Activated CD4-positive, CD25-positive, alpha-beta regulatory T cell (primary cell): ENCODE results near the gene GIMAP2.
"Not testable (repeated sequence)": the region's sequence is repeated elsewhere in the genome, so short reads cannot be mapped to it uniquely, and the experiment has no call there.

Experiments used
- DNase-seq, 4 experiments: peaks; one replicate each; lab custom pipeline; 2025; lab: John Stamatoyannopoulos, UW

GIMAP2 gene

GRCh38 chr7:150685219-150686029, at the start of gene GIMAP2:
TSS of gene GIMAP2 (plus strand) at chr7:150685706. CDS start at chr7:150687060, 1,354 bp downstream.
- DNase-seq = no peak

DNA sequence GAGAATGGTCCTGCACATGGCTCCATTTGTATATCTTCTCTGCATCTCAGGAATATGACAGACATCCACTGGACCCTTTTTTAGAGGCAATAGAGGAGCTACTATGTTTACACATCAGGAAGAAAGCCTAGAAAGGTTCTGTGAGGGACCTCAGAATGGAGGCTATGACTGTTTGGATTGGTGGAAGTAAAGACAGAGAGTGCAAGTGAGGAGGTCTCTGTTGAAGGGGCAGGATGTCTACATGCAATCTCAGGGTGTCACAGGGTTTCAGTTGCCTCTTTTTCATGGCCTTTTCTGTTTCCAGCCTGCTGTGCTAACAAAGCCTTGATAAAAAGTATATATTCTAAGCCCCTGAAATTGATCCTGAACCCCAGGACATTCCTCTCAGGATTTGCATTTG, 43.7 kb upstream of the GIMAP2 start:
- DNase-seq = no peak

DNA sequence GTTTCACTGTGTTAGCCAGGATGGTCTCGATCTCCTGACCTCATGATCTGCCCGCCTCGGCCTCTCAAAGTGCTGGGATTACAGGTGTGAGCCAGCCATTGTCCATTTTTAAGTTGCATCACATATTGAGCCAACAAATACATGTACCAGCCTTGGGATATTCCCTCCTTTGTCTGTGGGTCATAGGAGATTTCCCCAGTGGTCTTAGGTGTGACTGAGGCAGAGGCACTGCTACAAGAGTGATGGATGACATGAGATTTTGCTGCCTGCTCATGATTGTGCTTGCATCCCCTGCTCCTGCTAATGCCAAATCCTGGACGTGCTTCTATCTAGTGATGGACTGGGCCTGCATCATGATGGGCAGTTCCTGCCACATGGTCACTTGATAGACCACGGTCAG, 42.6 kb upstream of the GIMAP2 start:
- no peak for DNase-seq

DNA sequence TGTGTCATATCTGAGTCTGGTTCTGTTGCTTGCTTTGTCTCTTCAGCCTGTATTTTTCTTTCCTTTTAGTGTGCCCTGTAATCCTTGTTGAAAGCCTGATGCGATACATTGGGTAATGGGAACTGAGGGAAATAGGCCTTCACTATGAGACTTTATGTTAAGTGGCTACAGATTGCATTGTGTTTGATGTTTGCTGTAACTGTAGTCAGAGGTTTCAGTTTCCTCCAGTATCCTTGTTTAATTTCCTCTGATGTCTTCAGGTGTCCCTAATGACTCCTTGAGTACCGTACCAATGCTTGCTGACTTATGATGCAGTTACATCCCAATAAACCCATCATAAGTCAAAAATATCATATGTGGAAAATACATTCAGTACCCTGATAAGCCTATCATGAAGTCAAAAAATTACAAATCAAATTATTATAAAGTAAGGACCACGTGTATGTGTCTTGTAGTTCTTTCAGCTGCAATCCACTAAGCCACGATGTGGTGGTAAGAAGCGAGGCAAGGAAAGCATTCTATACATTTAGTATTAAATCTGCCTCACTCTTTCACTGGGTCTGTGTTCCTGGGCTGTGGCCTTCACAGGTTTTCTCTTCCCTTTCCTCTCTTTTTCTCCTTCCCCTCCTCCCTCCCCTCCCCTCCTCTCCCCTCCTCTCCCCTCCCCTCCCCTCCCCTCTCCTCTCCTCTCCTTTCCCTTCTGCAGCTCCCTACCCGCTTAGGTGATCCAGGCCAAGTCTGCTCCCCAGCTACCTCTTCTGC, 40.1 kb upstream of the GIMAP2 start:
- DNase-seq = no peak

GRCh38 chr7:150648353-150649079, 37.0 kb upstream of the GIMAP2 start:
- DNase-seq = no peak

- no peak for DNase-seq
Measured at GRCh38 chr7:150649080-150649385, 36.5 kb upstream of the GIMAP2 start.

GRCh38 chr7:150654692-150655091, 30.8 kb upstream of the GIMAP2 start:
- no peak for DNase-seq

GRCh38 chr7:150656047-150656446, 29.5 kb upstream of the GIMAP2 start:
- DNase-seq = no peak

DNA sequence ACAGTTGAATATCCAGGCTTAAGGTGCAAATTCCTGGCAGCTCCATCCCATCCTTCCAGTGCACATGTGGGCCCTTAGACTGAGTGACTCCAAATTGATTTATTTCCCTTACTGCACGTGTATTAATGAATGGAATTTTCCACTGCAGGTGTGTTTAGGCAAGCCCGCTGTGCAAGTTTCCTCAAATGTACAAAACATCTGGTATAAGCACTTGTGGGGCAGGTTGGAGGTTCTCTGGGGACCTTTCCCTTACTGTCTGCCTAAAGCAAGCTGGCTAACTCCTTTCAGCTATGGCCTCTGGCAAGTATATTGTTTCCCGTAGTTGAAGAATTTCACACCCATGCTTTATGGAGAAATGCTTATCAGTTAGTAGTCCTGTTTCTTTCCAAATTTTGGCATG, 28.0 kb upstream of the GIMAP2 start:
- DNase-seq = no peak

DNA sequence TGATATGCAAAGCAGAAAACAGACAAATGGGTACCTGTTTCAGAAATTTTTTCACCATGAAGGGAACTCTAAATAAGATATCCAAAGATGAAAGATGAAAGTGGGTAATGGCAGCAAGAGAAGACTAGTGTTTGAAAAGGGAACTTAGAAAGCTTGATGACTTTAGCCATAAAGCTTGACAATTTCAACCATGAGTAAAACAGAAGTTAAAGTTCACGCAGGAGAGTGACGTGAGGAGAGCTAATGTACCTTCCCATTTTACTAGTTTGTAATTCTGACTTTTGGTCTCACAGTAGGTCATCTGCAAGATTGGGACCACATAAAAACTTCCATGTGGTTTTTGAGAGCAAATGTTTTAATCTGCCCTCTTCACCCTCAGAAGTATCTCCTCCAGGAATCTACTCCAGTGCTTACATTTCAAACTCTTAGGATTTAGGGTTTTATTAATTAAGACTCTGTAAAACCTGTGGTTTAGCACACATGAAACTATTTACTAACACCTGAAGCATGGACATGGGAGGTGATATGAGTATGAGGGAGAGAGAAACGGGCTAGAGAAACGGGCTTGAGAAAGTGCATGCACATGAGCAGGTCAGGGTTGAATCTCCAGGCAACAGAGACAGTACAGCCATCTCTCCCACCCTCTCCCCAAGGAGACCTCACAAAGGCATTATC, 24.4 kb upstream of the GIMAP2 start:
- DNase-seq = no peak

DNA sequence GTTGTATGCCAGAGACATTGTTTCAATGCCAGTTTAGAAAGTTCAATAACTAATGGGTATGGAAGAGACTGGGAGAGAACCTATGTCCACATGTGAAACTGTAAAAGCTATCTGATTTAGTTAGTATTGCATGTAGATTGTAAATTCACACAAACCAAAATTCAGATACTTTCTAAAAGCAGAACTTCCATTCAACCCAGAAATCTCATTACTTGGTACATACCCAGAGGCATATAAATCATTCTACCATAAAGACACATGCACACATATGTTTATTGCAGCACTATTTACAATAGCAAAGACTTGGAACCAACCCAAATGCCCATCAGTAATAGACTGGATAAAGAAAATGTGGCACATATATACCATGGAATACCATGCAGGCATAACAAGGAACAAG, 22.7 kb upstream of the GIMAP2 start:
- not testable (repeated sequence) for DNase-seq

- DNase-seq = no peak
Measured at GRCh38 chr7:150663802-150664494, 21.6 kb upstream of the GIMAP2 start.

DNA sequence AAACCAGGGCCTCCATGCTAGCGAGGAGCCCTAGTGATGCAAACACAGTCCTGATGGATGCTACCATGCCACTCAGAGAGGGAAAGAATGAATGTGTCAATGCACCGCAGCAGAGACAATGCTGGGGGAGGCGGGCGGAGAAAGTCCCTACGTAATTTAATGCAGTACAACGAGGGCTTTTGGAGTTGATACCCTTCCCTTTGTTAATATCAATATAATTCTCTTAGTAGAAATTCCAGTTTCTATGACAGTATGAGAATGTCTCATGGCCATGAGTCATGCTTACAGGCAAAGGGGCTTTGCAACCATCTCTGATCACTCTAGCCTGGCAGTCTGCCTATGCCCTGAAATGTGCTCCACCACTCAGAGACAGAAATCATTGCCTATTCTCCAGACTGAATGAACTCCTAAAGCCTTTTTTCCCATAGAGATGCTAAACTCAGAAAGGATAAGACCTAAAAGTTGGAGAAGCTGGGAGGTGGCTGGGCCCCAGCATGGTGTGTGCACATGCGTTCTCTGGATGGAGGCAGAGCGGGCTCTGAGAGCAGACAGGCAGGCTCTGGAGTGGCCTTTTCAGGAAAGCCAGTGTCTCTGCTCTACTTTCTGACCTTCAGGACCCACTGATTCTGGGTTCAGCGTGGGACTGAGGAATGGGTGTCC, 20.3 kb upstream of the GIMAP2 start:
- no peak for DNase-seq

- no peak for DNase-seq
Measured at GRCh38 chr7:150665896-150666295, 19.6 kb upstream of the GIMAP2 start.

GRCh38 chr7:150666412-150666811, 19.1 kb upstream of the GIMAP2 start:
- no peak for DNase-seq

- DNase-seq = peak in 1 of 4 experiments; percentile 13
Measured at GRCh38 chr7:150668472-150668911, 17.0 kb upstream of the GIMAP2 start.

- DNase-seq = no peak
Measured at GRCh38 chr7:150668977-150669376, 16.5 kb upstream of the GIMAP2 start.

- not testable (repeated sequence) for DNase-seq
Measured at GRCh38 chr7:150671798-150672585, 13.5 kb upstream of the GIMAP2 start.

DNA sequence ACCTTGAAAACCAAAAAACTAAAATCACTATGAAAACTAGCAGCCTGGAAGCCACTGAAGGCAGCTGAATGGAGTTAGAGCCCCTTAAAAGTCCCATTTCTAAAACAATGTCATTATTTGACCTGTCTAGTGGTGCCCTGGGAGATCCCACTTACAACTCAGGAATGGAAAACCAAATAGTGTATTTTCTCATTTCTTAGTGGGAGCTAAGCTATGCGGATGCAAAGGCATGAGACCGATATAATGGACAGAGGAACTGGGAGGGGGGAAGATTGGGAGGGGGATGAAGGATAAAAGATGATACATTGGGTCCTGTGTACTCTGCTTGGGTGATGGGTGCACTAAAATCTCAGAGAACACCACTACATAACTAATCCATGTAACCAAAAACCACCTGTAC, 9.8 kb upstream of the GIMAP2 start:
- no peak for DNase-seq

GRCh38 chr7:150676276-150676675, 9.2 kb upstream of the GIMAP2 start:
- not testable (repeated sequence) for DNase-seq
